RWPE2 (cell line): Measurements from ENCODE around the gene EREG.
A peak's percentile ranks its signal among the peaks of the same experiment; 100 is the strongest.

ENCODE experiments used
- ATAC-seq: fragments of 200-7000 bp; cut with Tn5 transposase; 3 replicates; pipeline ENCODE4 v1.9.1; 2021; ENCODE audit warnings: low read depth
- DNase-seq: peaks from one replicate; pipeline ENCODE4 v3.0.0-alpha.2; 2020; ENCODE audit warnings: low spot score
- H3K27ac ChIP-seq: fragments of 450-650 bp; 2 replicates; pipeline ENCODE4 v1.5.1; 2017; ENCODE audit warnings: mild to moderate bottlenecking; ENCODE audit not compliant: poor library complexity, severe bottlenecking
- H3K27me3 ChIP-seq: fragments of 250-450 bp; sonication (Bioruptor Pico); 2 replicates; pipeline ENCODE4 v1.5.1; 2021; ENCODE audit warnings: mild to moderate bottlenecking, moderate library complexity; ENCODE audit not compliant: insufficient read depth, poor library complexity, severe bottlenecking
- H3K36me3 ChIP-seq: fragments of 250-450 bp; sonication (Bioruptor Pico); 2 replicates; pipeline ENCODE4 v1.5.1; 2020; ENCODE audit warnings: low read depth, mild to moderate bottlenecking, moderate library complexity
- H3K4me1 ChIP-seq: fragments of 250-450 bp; sonication (Bioruptor Pico); 2 replicates; pipeline ENCODE4 v1.5.1; 2021; ENCODE audit warnings: mild to moderate bottlenecking, moderate library complexity; ENCODE audit not compliant: insufficient read depth, poor library complexity, severe bottlenecking
- H3K4me3 ChIP-seq: fragments of 250-450 bp; sonication (Bioruptor Pico); 2 replicates; pipeline ENCODE4 v1.5.1; 2021; ENCODE audit warnings: mild to moderate bottlenecking, moderate library complexity; ENCODE audit not compliant: severe bottlenecking
- H3K9me3 ChIP-seq: fragments of 250-450 bp; sonication (Bioruptor Pico); 2 replicates; pipeline ENCODE4 v1.5.1; 2021; ENCODE audit warnings: mild to moderate bottlenecking, moderate library complexity; ENCODE audit not compliant: severe bottlenecking
- TF ChIP-seq, protein P1 (sequence below): fragments of 450-650 bp; IDR thresholded peaks from one replicate; pipeline ENCODE4 v1.5.1; 2017; ENCODE audit warnings: mild to moderate bottlenecking, moderate library complexity; ENCODE audit not compliant: poor library complexity, severe bottlenecking

The EREG gene

DNA sequence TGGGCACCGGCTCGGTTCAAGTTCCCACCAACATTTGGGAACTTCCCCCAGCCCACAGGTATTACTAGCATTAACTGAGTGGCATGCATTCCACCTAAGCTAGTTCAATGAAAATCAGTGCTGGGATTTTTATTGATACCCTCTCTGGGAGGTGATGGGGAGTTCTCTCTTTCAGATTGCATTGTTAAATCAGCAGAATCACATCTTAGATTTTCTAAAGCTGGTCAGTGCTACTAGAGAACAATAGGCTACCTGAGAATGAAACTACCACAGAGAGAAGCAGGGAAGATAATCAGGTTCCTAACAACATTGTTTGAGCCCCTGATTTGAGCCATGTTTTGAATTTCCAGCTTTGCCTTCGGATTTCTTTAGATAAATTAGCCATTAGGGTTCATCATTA lies 40.7 kb upstream of the EREG start:
- H3K36me3 ChIP-seq, result 0 out of 2 replicates have a peak, but pooled peaks cover 3% of the 10 kb centered on the region
- H3K27ac ChIP-seq, result no peak overlapping the region
- TF ChIP-seq, protein P1, sequence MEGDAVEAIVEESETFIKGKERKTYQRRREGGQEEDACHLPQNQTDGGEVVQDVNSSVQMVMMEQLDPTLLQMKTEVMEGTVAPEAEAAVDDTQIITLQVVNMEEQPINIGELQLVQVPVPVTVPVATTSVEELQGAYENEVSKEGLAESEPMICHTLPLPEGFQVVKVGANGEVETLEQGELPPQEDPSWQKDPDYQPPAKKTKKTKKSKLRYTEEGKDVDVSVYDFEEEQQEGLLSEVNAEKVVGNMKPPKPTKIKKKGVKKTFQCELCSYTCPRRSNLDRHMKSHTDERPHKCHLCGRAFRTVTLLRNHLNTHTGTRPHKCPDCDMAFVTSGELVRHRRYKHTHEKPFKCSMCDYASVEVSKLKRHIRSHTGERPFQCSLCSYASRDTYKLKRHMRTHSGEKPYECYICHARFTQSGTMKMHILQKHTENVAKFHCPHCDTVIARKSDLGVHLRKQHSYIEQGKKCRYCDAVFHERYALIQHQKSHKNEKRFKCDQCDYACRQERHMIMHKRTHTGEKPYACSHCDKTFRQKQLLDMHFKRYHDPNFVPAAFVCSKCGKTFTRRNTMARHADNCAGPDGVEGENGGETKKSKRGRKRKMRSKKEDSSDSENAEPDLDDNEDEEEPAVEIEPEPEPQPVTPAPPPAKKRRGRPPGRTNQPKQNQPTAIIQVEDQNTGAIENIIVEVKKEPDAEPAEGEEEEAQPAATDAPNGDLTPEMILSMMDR, result no peak
- peaks cover 34% of the 10 kb centered on the region for H3K4me1 ChIP-seq
- ATAC-seq, result no peak
- H3K27me3 ChIP-seq, result no peaks in the 10 kb centered on the region
- H3K9me3 ChIP-seq, result no peaks in the 10 kb centered on the region
- H3K4me3 ChIP-seq, result no peak overlapping the region
- DNase-seq, result no peak

DNA sequence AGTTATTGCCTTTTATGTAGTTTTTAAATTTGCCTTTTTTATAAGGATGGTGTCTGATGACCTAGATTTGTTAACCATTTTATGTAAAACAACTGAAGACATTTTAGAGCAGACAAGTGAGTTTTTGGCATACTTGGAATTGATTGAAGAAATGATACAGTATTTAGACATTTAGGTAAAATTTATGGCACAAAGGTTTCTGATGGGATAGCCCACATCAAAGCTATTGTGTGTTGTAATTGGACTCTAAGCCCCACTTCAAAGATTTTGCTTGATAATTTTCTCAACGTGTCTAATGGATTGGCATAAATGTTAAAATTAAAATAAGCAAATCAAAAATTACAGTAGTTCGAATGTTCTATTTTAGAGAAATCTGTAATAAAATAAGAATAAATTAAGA lies 39.1 kb upstream of the EREG start:
- Histone ChIP-seq H3K4me1 (peaks cover 29% of the 10 kb centered on the region), H3K27me3 (no peaks in the 10 kb centered on the region), H3K4me3 (no peak overlapping the region), H3K27ac (no peak overlapping the region), H3K36me3 (0 out of 2 replicates have a peak, but pooled peaks cover 3% of the 10 kb centered on the region), H3K9me3 (no peaks in the 10 kb centered on the region)
- TF ChIP-seq, protein P1, result no peak
- ATAC-seq (no peak), DNase-seq (no peak)

DNA sequence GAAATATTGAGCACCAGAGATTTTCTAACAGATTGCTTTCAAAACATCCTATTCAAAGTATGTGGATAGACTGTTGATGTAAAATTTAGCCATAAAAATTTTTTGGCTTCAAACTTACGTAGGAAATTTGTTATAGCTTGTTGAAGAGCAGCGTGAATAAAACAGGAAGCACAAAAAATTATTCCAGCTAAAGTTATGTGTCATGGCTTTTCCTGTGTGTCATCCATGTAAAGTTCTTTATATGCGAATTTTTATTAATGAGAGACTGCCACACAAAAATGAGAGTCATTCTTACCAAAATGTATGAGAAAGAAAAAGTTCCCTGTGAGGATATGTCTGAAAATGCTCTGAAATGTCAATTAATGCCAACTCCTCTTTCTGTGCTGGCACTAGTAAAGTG lies 37.2 kb upstream of the EREG start:
- peak; percentile 59 for ATAC-seq
- Histone ChIP-seq H3K9me3 (no peaks in the 10 kb centered on the region), H3K4me1 (peaks cover 24% of the 10 kb centered on the region), H3K4me3 (no peak overlapping the region), H3K36me3 (0 out of 2 replicates have a peak, but pooled peaks cover 3% of the 10 kb centered on the region), H3K27me3 (no peaks in the 10 kb centered on the region), H3K27ac (peak overlapping the region; percentile 91)
- no peak for DNase-seq
- TF ChIP-seq, protein P1, result no peak

DNA sequence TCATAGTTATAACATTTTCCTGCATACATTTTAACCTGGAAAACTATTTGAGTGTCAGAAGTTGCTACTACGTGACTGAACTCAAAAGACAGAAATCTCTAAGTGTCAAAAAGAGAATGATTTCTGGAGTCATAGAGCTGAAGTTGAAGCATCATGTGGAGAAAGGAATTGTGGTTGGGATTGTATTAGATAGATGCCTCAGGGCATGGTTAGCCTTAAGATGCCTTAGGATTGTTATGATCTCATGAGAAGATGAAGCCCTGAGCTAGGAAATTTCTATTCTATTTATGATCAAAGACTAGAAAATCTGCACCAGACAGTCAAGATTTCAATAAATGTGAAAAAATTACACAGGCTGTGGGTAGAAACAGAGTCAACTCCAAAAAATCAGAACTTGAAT lies 36.4 kb upstream of the EREG start:
- Histone ChIP-seq H3K36me3 (0 out of 2 replicates have a peak, but pooled peaks cover 3% of the 10 kb centered on the region), H3K4me1 (peaks cover 24% of the 10 kb centered on the region), H3K27me3 (no peaks in the 10 kb centered on the region), H3K4me3 (no peak overlapping the region), H3K9me3 (no peaks in the 10 kb centered on the region), H3K27ac (peak overlapping the region; percentile 91)
- TF ChIP-seq, protein P1, result no peak
- DNase-seq, result no peak
- peak; percentile 54; the same call in 1 of the 3 replicates for ATAC-seq

DNA sequence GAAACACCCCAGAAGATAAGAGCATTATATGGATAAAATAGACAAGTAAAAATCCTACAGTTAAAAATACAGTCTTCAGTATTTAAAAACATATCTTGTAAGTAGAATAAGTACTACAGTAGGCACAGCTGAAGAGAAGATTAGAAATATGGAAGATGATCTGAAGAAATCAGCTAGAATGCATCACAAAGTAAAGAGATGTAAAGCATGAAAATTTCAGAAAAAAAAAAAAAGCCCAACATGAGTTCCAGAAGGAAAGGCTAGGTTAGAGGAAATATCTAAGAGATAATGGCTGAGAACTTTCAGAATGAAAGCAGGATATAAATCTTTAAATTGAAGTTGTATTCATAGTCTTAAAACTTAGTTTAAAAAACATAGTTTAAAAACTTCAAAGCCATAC lies 35.6 kb upstream of the EREG start:
- H3K27me3 ChIP-seq, result no peaks in the 10 kb centered on the region
- no peaks in the 10 kb centered on the region for H3K9me3 ChIP-seq
- no peak overlapping the region for H3K4me3 ChIP-seq
- TF ChIP-seq, protein P1, result no peak
- H3K4me1 ChIP-seq, result peaks cover 24% of the 10 kb centered on the region
- ATAC-seq (no peak), DNase-seq (no peak)
- 0 out of 2 replicates have a peak, but pooled peaks cover 3% of the 10 kb centered on the region for H3K36me3 ChIP-seq
- H3K27ac ChIP-seq, result peak overlapping the region; percentile 91
